Mesangial cell (primary cell): ENCODE results near the gene CYP4F2. TPM values are rescaled to one million over a fixed set of nuclear protein-coding genes. Genes with fewer than 3 reads are reported as not detected.

Source experiments
- total RNA-seq: library from RNA; depleted of rRNA; stranded (reverse); fragments of >200 nt; gene quantifications from 2 replicates; pipeline ENCODE4 v1.2.3, GENCODE V29; 2015

Gene CYP4F2
- total RNA-seq, result 0.16 TPM in 1 of 2 replicates, not detected in the other

GRCh38 chr19:15897738-15898276 is at the start of gene CYP4F2:
Gene CYP4F2 (minus strand): TSS chr19:15898074. CDS start chr19:15897611, 463 bp downstream.

GRCh38 chr19:15934332-15935078 is 36.6 kb upstream of the CYP4F2 start, which contains the start of gene CYP4F11:
Gene CYP4F11 (minus strand): TSS chr19:15934529. CDS start chr19:15934408, 121 bp downstream.

Other genes with a start within 250 kb of the CYP4F2 start
- gene CYP4F12, start 225.0 kb downstream of the CYP4F2 start, total RNA-seq, result not detected in 2 replicates
- not detected in 2 replicates for gene OR10H2, start 170.1 kb downstream of the CYP4F2 start, total RNA-seq
- not detected in 2 replicates for gene OR10H3, start 160.1 kb downstream of the CYP4F2 start, total RNA-seq
- not detected in 2 replicates for gene OR10H5, start 110.4 kb downstream of the CYP4F2 start, total RNA-seq
- not detected in 2 replicates for gene OR10H1, start 82.4 kb downstream of the CYP4F2 start, total RNA-seq
- not detected in 2 replicates for gene CYP4F11, start 36.5 kb upstream of the CYP4F2 start, total RNA-seq
- not detected in 2 replicates for gene OR10H4, start 50.9 kb upstream of the CYP4F2 start, total RNA-seq
- gene TPM4, start 178.4 kb upstream of the CYP4F2 start, total RNA-seq, result 406 and 723 TPM in 2 replicates
- 45.4 and 80.0 TPM in 2 replicates for gene RAB8A, start 213.8 kb upstream of the CYP4F2 start, total RNA-seq
- not detected in 2 replicates for gene HSH2D, start 245.6 kb upstream of the CYP4F2 start, total RNA-seq